ENCODE results near the gene SCAMP3. TPM values are rescaled to one million over a fixed set of nuclear protein-coding genes. Genes with fewer than 3 reads are reported as not detected.

SCAMP3 gene
- total and polyA plus RNA-seq, 2 experiments from 2014 or later: 50.5 to 52.5 TPM

DNA sequence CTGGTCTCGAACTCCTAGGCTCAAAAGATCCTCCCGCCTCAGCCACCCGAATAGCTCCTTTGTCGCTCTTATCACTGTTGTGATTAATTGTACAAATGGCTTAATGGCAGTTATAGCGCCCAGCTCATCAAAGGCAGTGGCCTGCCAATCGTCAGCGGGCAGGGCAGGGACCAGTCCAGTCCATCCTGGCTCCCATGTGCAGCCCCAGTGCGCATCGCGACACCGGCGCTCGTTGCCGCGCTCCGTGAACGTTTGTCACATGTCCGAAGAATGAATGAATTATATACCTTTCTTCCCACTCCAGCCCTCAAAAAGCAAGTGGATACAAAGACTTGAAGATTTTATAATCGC is 35.3 kb downstream of the SCAMP3 start:
- TF ChIP-seq, protein P1, sequence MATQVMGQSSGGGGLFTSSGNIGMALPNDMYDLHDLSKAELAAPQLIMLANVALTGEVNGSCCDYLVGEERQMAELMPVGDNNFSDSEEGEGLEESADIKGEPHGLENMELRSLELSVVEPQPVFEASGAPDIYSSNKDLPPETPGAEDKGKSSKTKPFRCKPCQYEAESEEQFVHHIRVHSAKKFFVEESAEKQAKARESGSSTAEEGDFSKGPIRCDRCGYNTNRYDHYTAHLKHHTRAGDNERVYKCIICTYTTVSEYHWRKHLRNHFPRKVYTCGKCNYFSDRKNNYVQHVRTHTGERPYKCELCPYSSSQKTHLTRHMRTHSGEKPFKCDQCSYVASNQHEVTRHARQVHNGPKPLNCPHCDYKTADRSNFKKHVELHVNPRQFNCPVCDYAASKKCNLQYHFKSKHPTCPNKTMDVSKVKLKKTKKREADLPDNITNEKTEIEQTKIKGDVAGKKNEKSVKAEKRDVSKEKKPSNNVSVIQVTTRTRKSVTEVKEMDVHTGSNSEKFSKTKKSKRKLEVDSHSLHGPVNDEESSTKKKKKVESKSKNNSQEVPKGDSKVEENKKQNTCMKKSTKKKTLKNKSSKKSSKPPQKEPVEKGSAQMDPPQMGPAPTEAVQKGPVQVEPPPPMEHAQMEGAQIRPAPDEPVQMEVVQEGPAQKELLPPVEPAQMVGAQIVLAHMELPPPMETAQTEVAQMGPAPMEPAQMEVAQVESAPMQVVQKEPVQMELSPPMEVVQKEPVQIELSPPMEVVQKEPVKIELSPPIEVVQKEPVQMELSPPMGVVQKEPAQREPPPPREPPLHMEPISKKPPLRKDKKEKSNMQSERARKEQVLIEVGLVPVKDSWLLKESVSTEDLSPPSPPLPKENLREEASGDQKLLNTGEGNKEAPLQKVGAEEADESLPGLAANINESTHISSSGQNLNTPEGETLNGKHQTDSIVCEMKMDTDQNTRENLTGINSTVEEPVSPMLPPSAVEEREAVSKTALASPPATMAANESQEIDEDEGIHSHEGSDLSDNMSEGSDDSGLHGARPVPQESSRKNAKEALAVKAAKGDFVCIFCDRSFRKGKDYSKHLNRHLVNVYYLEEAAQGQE (IDR thresholded peaks at IDR 0.05; ENCODE audit: unreplicated experiment): no peak
- TF ChIP-seq, protein P2, sequence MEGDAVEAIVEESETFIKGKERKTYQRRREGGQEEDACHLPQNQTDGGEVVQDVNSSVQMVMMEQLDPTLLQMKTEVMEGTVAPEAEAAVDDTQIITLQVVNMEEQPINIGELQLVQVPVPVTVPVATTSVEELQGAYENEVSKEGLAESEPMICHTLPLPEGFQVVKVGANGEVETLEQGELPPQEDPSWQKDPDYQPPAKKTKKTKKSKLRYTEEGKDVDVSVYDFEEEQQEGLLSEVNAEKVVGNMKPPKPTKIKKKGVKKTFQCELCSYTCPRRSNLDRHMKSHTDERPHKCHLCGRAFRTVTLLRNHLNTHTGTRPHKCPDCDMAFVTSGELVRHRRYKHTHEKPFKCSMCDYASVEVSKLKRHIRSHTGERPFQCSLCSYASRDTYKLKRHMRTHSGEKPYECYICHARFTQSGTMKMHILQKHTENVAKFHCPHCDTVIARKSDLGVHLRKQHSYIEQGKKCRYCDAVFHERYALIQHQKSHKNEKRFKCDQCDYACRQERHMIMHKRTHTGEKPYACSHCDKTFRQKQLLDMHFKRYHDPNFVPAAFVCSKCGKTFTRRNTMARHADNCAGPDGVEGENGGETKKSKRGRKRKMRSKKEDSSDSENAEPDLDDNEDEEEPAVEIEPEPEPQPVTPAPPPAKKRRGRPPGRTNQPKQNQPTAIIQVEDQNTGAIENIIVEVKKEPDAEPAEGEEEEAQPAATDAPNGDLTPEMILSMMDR (conservative IDR thresholded peaks at IDR 0.05; ENCODE audit: low read depth in 2 of 2): peak in 1 of 2 experiments; percentile 26; a peak in 1 of 4 replicates
- TF ChIP-seq POLR2AphosphoS5 (IDR thresholded peaks at IDR 0.05; ENCODE audit: low read depth) (no peak), ZNF114 (CRISPR knock-in tag; IDR thresholded peaks at IDR 0.05) (no peak)
- TF ChIP-seq, protein P3, sequence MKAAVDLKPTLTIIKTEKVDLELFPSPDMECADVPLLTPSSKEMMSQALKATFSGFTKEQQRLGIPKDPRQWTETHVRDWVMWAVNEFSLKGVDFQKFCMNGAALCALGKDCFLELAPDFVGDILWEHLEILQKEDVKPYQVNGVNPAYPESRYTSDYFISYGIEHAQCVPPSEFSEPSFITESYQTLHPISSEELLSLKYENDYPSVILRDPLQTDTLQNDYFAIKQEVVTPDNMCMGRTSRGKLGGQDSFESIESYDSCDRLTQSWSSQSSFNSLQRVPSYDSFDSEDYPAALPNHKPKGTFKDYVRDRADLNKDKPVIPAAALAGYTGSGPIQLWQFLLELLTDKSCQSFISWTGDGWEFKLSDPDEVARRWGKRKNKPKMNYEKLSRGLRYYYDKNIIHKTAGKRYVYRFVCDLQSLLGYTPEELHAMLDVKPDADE (IDR thresholded peaks at IDR 0.05): 0 out of 2 replicates have a peak, but pooled peaks have one; percentile 5
- Histone ChIP-seq H3F3A (replicated peaks; ENCODE audit: low read depth) (peaks cover 8% of the 10 kb centered on the region), H3K36me3 (ENCODE audit: insufficient read depth) (no peaks in the 10 kb centered on the region; the same call in 1 of the 2 replicates), H3K4me2 (peak overlapping the region; percentile 80), H3K79me2 (replicated peaks; ENCODE audit: insufficient read depth) (peaks cover 11% of the 10 kb centered on the region), H4K20me1 (replicated peaks; ENCODE audit: insufficient read depth) (peaks cover 6% of the 10 kb centered on the region; the same call in 1 of the 2 replicates), H3K4me3 (peak overlapping the region; percentile 75), H2AFZ (no peak overlapping the region), H3K27me3 (ENCODE audit: insufficient read depth) (no peaks in the 10 kb centered on the region; the same call in 1 of the 2 replicates), H3K27ac (ENCODE audit: low read depth) (peak overlapping the region; percentile 87), H3K4me1 (ENCODE audit: insufficient read depth) (peaks cover 14% of the 10 kb centered on the region), H3K9me2 (ENCODE audit: insufficient read depth) (no peaks in the 10 kb centered on the region)
- DNase-seq (ENCODE audit: low spot score): peak; percentile 70
- H3K36me3 Mint-ChIP-seq (ENCODE audit: low read depth): peaks cover 9% of the 10 kb centered on the region; the same call in 1 of the 3 replicates
- peaks cover 32% of the 10 kb centered on the region for H3K4me1 Mint-ChIP-seq
- peaks cover 26% of the 10 kb centered on the region for H3K27me3 Mint-ChIP-seq (ENCODE audit: insufficient read depth, low read depth, poor library complexity)
- ATAC-seq: peak; percentile 55
- peak overlapping the region; percentile 83 for H3K4me3 Mint-ChIP-seq
- peak overlapping the region; percentile 98 for H3K27ac Mint-ChIP-seq
- H3K9me3 Mint-ChIP-seq: no peaks in the 10 kb centered on the region

DNA sequence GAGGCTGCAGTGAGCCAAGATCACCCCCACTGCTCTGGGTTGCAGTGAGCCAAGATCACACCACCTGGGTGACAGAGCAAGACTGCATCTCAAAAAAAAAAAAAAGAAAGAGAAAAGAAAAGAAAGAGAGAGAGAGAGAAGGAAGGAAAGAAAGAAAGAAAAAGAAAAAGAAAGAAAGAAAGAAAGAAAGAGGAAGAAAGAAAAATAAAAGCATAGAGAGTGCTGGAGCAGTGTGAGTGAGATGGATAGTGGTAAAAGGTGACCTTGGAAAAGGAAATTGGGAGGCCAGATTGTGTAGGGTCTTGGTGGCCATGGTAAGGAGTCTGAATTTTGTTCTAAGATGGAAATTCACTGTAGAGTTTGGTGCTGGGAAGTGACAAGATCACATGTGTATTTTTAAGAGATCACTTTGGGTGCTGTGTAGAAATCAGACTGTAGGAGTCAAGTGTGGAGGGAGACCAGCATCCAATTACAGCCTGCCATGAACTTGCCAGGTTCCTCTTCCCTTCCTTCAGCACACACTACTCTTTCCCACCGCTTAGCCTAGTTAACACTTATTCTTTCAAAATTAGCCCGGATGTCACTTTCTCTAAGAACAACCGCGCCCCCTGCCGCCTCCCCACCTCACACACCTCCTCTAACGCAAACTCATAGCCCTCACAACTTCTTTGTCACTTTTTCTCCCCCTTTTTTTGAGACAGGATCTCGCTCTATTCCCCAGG is 35.8 kb downstream of the SCAMP3 start:
- Histone ChIP-seq H3K4me1 (ENCODE audit: insufficient read depth) (peaks cover 14% of the 10 kb centered on the region), H3K36me3 (ENCODE audit: insufficient read depth) (no peaks in the 10 kb centered on the region; the same call in 1 of the 2 replicates), H4K20me1 (replicated peaks; ENCODE audit: insufficient read depth) (peaks cover 6% of the 10 kb centered on the region; the same call in 1 of the 2 replicates), H3K9me2 (ENCODE audit: insufficient read depth) (no peaks in the 10 kb centered on the region), H3K27me3 (ENCODE audit: insufficient read depth) (no peaks in the 10 kb centered on the region; the same call in 1 of the 2 replicates), H3K79me2 (replicated peaks; ENCODE audit: insufficient read depth) (peaks cover 11% of the 10 kb centered on the region), H3K27ac (ENCODE audit: low read depth) (peak overlapping the region; percentile 87), H3F3A (replicated peaks; ENCODE audit: low read depth) (peaks cover 8% of the 10 kb centered on the region), H3K4me2 (peak overlapping the region; percentile 80), H3K4me3 (peak overlapping the region; percentile 75), H2AFZ (no peak overlapping the region)
- H3K4me1 Mint-ChIP-seq: peaks cover 32% of the 10 kb centered on the region
- H3K27me3 Mint-ChIP-seq (ENCODE audit: insufficient read depth, low read depth, poor library complexity): peaks cover 26% of the 10 kb centered on the region
- peak overlapping the region; percentile 83 for H3K4me3 Mint-ChIP-seq
- ATAC-seq (peak; percentile 72), DNase-seq (ENCODE audit: low spot score) (peak; percentile 96)
- peak overlapping the region; percentile 98 for H3K27ac Mint-ChIP-seq
- peaks cover 9% of the 10 kb centered on the region; the same call in 1 of the 3 replicates for H3K36me3 Mint-ChIP-seq (ENCODE audit: low read depth)
- H3K9me3 Mint-ChIP-seq: no peaks in the 10 kb centered on the region
- TF ChIP-seq CREB1 (CRISPR knock-in tag; IDR thresholded peaks at IDR 0.05; ENCODE audit: low read depth): no peak
- TF ChIP-seq POLR2AphosphoS5 (IDR thresholded peaks at IDR 0.05; ENCODE audit: low read depth): no peak; the same call in 1 of the 2 replicates
- no peak for TF ChIP-seq JUNB (IDR thresholded peaks at IDR 0.05; ENCODE audit: unreplicated experiment)
- TF ChIP-seq, protein P3 (IDR thresholded peaks at IDR 0.05): 0 out of 2 replicates have a peak, but pooled peaks have one; percentile 31
- TF ChIP-seq, protein P2 (conservative IDR thresholded peaks at IDR 0.05; ENCODE audit: low read depth in 2 of 2): peak; percentile 71 to 75
- TF ChIP-seq ZNF331 (CRISPR knock-in tag; IDR thresholded peaks at IDR 0.05; ENCODE audit: low read depth): no peak
